ENCODE results near the gene EEFSEC. TPM values are rescaled to one million over a fixed set of nuclear protein-coding genes. Genes with fewer than 3 reads are reported as not detected.

The EEFSEC gene
- total RNA-seq, 1 donor, result 8.0 TPM

- no peaks in the 10 kb centered on the region for H3K27me3 ChIP-seq (ENCODE audit: insufficient read depth, low read length)
Observed at GRCh38 chr3:128253150-128253549, 99.9 kb downstream of the EEFSEC start.

DNA sequence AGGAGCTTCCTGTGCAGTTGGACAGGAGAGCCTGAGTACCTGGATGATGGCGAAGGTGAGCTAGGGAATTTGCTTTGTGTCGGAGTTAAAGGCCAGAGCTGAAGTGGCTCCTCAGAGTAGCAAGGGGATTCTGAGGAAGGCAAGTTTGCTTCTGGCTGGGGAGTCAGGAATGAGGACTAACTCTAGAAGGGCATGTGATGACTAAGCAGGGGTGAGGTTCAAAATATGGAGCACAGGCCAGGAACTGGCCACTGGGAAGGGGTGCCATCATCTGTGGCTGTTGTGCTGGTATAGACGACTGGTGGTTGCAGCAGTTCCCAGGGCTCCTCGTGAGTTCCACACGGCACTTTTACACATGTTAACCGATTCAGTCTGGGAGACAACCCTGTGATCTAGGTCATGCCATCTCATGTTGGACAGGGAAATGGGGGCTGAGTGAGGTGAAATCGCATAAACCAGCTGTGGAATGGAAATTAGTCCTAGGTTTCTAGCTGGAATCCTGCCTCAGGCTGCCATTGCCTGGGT, 100.8 kb downstream of the EEFSEC start:
- no peak overlapping the region for H3K4me3 ChIP-seq (ENCODE audit: low read length)
- H3K27me3 ChIP-seq (ENCODE audit: insufficient read depth, low read length), result no peaks in the 10 kb centered on the region
- H3K9me3 ChIP-seq (ENCODE audit: low read depth, low read length), result peaks cover under 1% of the 10 kb centered on the region
- H3K4me1 ChIP-seq (ENCODE audit: insufficient read depth, low read length), result no peaks in the 10 kb centered on the region

More at GRCh38 chr3:128253150-128253549, 99.9 kb downstream of the EEFSEC start:
- Histone ChIP-seq H3K4me3 (ENCODE audit: low read length) (no peak overlapping the region), H3K4me1 (ENCODE audit: insufficient read depth, low read length) (no peaks in the 10 kb centered on the region), H3K9me3 (ENCODE audit: low read depth, low read length) (no peaks in the 10 kb centered on the region)

DNA sequence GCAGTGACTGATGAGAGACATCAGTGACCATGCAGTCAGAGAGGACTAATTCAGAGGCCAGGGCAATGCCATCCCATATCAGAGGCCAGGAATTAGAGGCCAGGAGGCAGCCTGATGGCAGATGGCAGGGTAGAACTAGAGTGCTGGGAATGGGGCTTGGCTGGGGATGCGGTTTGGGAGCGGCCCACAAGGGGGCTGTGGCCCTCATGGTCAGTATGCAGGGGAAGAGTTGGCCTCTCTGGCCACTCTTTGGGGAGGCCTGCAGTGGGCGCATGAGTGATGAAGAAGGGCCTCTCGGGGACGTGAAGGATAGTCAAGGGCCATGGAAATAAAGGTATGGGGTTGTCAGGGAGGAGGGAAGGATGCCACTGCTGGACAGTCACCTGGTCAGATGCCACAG, 101.7 kb downstream of the EEFSEC start:
- no peak overlapping the region for H3K4me3 ChIP-seq (ENCODE audit: low read length)
- peaks cover 8% of the 10 kb centered on the region for H3K9me3 ChIP-seq (ENCODE audit: low read depth, low read length)
- H3K4me1 ChIP-seq (ENCODE audit: insufficient read depth, low read length), result no peaks in the 10 kb centered on the region
- no peaks in the 10 kb centered on the region for H3K27me3 ChIP-seq (ENCODE audit: insufficient read depth, low read length)

DNA sequence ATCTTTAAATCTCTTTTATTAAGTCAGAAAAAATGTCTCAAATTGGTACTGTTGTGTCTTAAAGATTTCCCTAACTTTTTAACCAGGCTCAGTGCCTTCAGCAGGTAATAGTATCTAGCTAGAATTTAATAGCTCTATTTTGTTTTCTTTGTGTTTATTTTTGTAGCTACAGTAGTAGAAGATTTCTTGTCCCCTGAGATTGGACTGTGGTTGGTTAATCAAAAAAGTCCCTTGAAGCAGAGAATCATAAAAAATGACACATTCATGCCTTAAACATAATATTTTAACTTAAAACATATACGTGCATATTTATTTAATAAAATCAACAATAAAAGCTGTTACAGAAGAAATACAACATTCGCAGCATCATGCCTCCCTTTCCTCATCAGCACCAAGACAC, 102.8 kb downstream of the EEFSEC start:
- Histone ChIP-seq H3K27me3 (ENCODE audit: insufficient read depth, low read length) (no peaks in the 10 kb centered on the region), H3K4me3 (ENCODE audit: low read length) (no peak overlapping the region), H3K4me1 (ENCODE audit: insufficient read depth, low read length) (no peaks in the 10 kb centered on the region), H3K9me3 (ENCODE audit: low read depth, low read length) (peaks cover 16% of the 10 kb centered on the region)

- H3K4me3 ChIP-seq (ENCODE audit: low read length), result no peak overlapping the region
- H3K9me3 ChIP-seq (ENCODE audit: low read depth, low read length), result peaks cover 16% of the 10 kb centered on the region
Observed at GRCh38 chr3:128257632-128258031, 104.4 kb downstream of the EEFSEC start.

GRCh38 chr3:128260275-128260674, 107.0 kb downstream of the EEFSEC start:
- Histone ChIP-seq H3K4me1 (ENCODE audit: insufficient read depth, low read length) (no peaks in the 10 kb centered on the region), H3K27me3 (ENCODE audit: insufficient read depth, low read length) (no peaks in the 10 kb centered on the region), H3K9me3 (ENCODE audit: low read depth, low read length) (peaks cover 16% of the 10 kb centered on the region), H3K4me3 (ENCODE audit: low read length) (no peak overlapping the region)

More at GRCh38 chr3:128257632-128258031, 104.4 kb downstream of the EEFSEC start:
- Histone ChIP-seq H3K27me3 (ENCODE audit: insufficient read depth, low read length) (no peaks in the 10 kb centered on the region), H3K4me1 (ENCODE audit: insufficient read depth, low read length) (no peaks in the 10 kb centered on the region)

DNA sequence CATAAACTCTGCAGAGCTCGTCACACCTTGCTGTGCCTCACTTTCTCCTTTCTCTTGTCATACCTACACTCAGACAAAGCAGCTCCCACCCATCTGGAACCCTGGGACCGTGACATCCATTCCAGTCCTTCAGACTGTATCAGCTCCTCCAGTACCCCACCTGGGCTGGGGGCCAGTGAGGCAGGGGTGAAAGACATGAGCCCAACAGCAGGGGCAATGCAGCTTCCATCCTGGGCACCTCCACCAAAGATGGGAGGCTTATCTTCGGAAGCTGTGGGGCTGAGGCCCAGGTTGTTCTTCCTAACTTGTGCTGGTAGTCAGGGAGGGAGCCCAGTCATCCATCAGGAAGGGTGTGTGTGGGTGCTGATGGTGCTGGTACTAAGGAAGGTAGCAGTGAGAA, 109.2 kb downstream of the EEFSEC start:
- Histone ChIP-seq H3K4me3 (ENCODE audit: low read length) (no peak overlapping the region), H3K27me3 (ENCODE audit: insufficient read depth, low read length) (no peaks in the 10 kb centered on the region), H3K9me3 (ENCODE audit: low read depth, low read length) (peaks cover 16% of the 10 kb centered on the region), H3K4me1 (ENCODE audit: insufficient read depth, low read length) (no peaks in the 10 kb centered on the region)

GRCh38 chr3:128263118-128263517, 109.8 kb downstream of the EEFSEC start:
- Histone ChIP-seq H3K4me1 (ENCODE audit: insufficient read depth, low read length) (no peaks in the 10 kb centered on the region), H3K4me3 (ENCODE audit: low read length) (no peak overlapping the region), H3K27me3 (ENCODE audit: insufficient read depth, low read length) (no peaks in the 10 kb centered on the region), H3K9me3 (ENCODE audit: low read depth, low read length) (peaks cover 16% of the 10 kb centered on the region)

GRCh38 chr3:128263946-128264345, 110.7 kb downstream of the EEFSEC start:
- Histone ChIP-seq H3K9me3 (ENCODE audit: low read depth, low read length) (peaks cover 16% of the 10 kb centered on the region), H3K4me3 (ENCODE audit: low read length) (no peak overlapping the region), H3K27me3 (ENCODE audit: insufficient read depth, low read length) (no peaks in the 10 kb centered on the region), H3K4me1 (ENCODE audit: insufficient read depth, low read length) (no peaks in the 10 kb centered on the region)

- H3K4me1 ChIP-seq (ENCODE audit: insufficient read depth, low read length), result no peaks in the 10 kb centered on the region
- no peaks in the 10 kb centered on the region for H3K27me3 ChIP-seq (ENCODE audit: insufficient read depth, low read length)
- no peaks in the 10 kb centered on the region for H3K9me3 ChIP-seq (ENCODE audit: low read depth, low read length)
- H3K4me3 ChIP-seq (ENCODE audit: low read length), result no peak overlapping the region
Observed at GRCh38 chr3:128266453-128266852, 113.2 kb downstream of the EEFSEC start.

DNA sequence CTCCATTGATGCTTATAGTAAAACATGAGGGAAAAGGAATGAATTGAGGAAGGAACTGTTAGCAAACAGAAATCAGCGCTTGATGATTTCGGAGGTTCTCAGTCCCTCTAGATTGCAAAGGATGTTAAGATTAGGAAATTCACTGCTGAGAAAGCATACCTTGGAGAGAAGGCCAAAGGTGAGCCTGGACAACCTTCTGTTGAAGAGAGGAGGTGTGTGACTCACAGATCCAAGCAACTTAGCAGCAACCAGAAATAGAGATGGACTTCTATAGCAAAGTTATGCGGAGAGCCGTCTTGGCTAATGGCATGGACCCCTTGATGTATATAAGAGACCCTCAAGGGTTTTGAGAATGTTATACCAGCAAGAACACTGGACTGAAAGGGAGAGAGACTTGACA, 114.3 kb downstream of the EEFSEC start:
- Histone ChIP-seq H3K9me3 (ENCODE audit: low read depth, low read length) (no peaks in the 10 kb centered on the region), H3K27me3 (ENCODE audit: insufficient read depth, low read length) (no peaks in the 10 kb centered on the region), H3K4me1 (ENCODE audit: insufficient read depth, low read length) (no peaks in the 10 kb centered on the region), H3K4me3 (ENCODE audit: low read length) (no peak overlapping the region)

DNA sequence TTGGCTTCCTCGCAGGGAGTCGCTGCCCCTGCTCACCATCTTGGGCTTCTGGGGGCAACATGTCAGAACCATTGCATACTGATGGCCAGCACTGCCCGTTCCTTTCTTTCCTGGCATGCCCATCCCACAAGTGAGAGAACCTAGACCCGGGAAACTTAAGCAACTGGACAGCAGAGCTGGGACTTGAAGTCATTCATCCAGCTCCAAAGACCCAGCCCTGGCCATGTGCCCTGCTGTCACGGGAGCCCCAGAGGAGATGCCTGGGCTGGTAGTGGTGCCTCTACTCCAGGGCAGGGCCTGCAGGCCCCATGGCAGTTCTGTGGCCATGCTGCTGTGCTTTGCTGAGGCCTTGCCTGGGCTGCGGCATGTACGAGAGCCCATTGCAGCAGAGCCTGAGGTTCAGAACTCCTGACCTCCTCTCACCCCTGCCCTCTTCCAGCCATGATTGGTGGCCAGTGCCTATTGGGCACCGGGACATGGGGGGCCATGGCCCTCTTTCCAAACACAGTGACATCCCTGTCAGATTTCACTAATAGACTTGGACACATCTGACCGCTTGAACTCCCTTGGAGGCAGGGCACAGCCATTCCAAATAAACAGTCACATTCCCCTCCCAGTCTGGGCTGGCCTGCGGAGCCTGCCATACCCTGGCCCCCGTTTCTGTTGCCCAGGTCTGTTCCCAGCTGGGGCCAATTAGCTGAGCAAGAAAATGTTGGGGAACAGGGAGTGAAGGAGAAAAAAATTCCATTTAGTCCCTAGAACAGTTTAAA, 115.9 kb downstream of the EEFSEC start:
- no peaks in the 10 kb centered on the region for H3K4me1 ChIP-seq (ENCODE audit: insufficient read depth, low read length)

DNA sequence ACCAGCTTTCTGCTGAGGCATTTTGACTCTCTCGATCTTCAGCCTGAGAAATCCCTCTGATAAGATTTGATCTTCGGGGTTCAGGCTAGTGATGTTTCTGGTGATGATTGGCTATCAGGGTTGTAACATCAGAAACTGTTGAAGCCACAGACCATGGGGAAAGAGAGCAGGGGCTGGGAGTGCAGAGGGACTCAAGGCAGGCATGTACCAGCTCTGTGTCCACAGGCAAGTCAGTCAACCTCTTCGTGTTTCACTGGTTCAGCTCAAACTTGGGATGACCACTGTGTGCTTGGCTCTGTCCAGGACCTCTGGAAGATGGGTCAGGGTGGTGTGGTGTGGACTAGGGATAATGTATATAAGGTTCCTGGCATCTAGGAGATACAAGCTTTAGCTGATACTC, 116.5 kb downstream of the EEFSEC start:
- no peaks in the 10 kb centered on the region for H3K27me3 ChIP-seq (ENCODE audit: insufficient read depth, low read length)
- no peaks in the 10 kb centered on the region for H3K9me3 ChIP-seq (ENCODE audit: low read depth, low read length)
- no peak overlapping the region for H3K4me3 ChIP-seq (ENCODE audit: low read length)
- H3K4me1 ChIP-seq (ENCODE audit: insufficient read depth, low read length), result no peaks in the 10 kb centered on the region

More for the DNA sequence above, 115.9 kb downstream of the EEFSEC start:
- Histone ChIP-seq H3K4me3 (ENCODE audit: low read length) (no peak overlapping the region), H3K27me3 (ENCODE audit: insufficient read depth, low read length) (no peaks in the 10 kb centered on the region), H3K9me3 (ENCODE audit: low read depth, low read length) (no peaks in the 10 kb centered on the region)

GRCh38 chr3:128270559-128271492, 117.5 kb downstream of the EEFSEC start:
- no peaks in the 10 kb centered on the region for H3K9me3 ChIP-seq (ENCODE audit: low read depth, low read length)
- no peaks in the 10 kb centered on the region for H3K27me3 ChIP-seq (ENCODE audit: insufficient read depth, low read length)
- no peak overlapping the region for H3K4me3 ChIP-seq (ENCODE audit: low read length)
- no peaks in the 10 kb centered on the region for H3K4me1 ChIP-seq (ENCODE audit: insufficient read depth, low read length)
